Loucy (cell line): ENCODE data around the gene ORMDL3.

ENCODE experiments used
- H2AFZ ChIP-seq: fragments of 200-600 bp; sonication (generic); 2 replicates; pipeline ENCODE4 v1.6.0; 2016; ENCODE audit warnings: antibody characterized with exemption, mild to moderate bottlenecking, low read length, moderate library complexity
- H3F3A ChIP-seq: fragments of 200-600 bp; 2 replicates; pipeline ENCODE4 v1.6.0; 2016; ENCODE audit warnings: antibody characterized with exemption, low read depth, mild to moderate bottlenecking
- H3K27me3 ChIP-seq: fragments of 200-600 bp; sonication (generic); 2 replicates; pipeline ENCODE4 v1.6.1; 2014; ENCODE audit warnings: low read length, mild to moderate bottlenecking; ENCODE audit not compliant: insufficient read depth, poor library complexity, severe bottlenecking
- H3K36me3 ChIP-seq: fragments of 200-600 bp; sonication (generic); 2 replicates; pipeline ENCODE4 v1.6.1; 2016; ENCODE audit warnings: low read length; ENCODE audit not compliant: insufficient read depth
- H3K4me1 ChIP-seq: fragments of 200-600 bp; sonication (generic); 2 replicates; pipeline ENCODE4 v1.5.1; 2014; ENCODE audit warnings: low read length, mild to moderate bottlenecking; ENCODE audit not compliant: insufficient read depth, poor library complexity, severe bottlenecking
- H3K4me2 ChIP-seq: fragments of 200-600 bp; sonication (generic); 2 replicates; pipeline ENCODE4 v1.6.0; 2014; ENCODE audit warnings: antibody characterized with exemption, low read length, low read depth, mild to moderate bottlenecking; ENCODE audit not compliant: poor library complexity, severe bottlenecking
- H3K4me3 ChIP-seq: fragments of 200-600 bp; sonication (generic); 2 replicates; pipeline ENCODE4 v1.5.1; 2014; ENCODE audit warnings: low read length, mild to moderate bottlenecking, mixed read lengths; ENCODE audit not compliant: poor library complexity, severe bottlenecking
- H3K79me2 ChIP-seq: fragments of 200-600 bp; sonication (generic); 2 replicates; pipeline ENCODE4 v1.6.1; 2014; ENCODE audit warnings: low read length; ENCODE audit not compliant: insufficient read depth
- H3K9ac ChIP-seq: fragments of 200-600 bp; sonication (generic); 2 replicates; pipeline ENCODE4 v1.6.0; 2014; ENCODE audit warnings: mild to moderate bottlenecking, low read depth, low read length, moderate library complexity; ENCODE audit not compliant: poor library complexity, severe bottlenecking
- H3K9me2 ChIP-seq: fragments of 200-600 bp; sonication (generic); replicated peaks from 2 replicates; pipeline ENCODE4 v1.6.1; 2016; ENCODE audit warnings: low read depth, low read length, mixed read lengths
- H3K9me3 ChIP-seq: fragments of 200-600 bp; sonication (generic); 2 replicates; pipeline ENCODE4 v1.6.1; 2014; ENCODE audit warnings: mild to moderate bottlenecking, antibody characterized with exemption, low read length, low read depth; ENCODE audit not compliant: insufficient read depth
- H4K20me1 ChIP-seq: fragments of 200-600 bp; sonication (generic); 2 replicates; pipeline ENCODE4 v1.6.0; 2014; ENCODE audit warnings: antibody characterized with exemption, low read length, mild to moderate bottlenecking; ENCODE audit not compliant: insufficient read depth, poor library complexity, severe bottlenecking
- CTCF ChIP-seq: fragments of 200-600 bp; sonication (generic); conservative IDR thresholded peaks from 2 replicates; pipeline ENCODE4 v1.5.1; 2014; ENCODE audit warnings: mild to moderate bottlenecking, antibody characterized with exemption, low read length
- EZH2phosphoT487 ChIP-seq: fragments of 200-600 bp; IDR thresholded peaks from 2 replicates; pipeline ENCODE4 v1.6.1; 2018; ENCODE audit warnings: antibody characterized with exemption, mild to moderate bottlenecking, moderate library complexity, borderline replicate concordance

The ORMDL3 gene

GRCh38 chr17:39970157-39970692 lies 42.8 kb upstream of the ORMDL3 start:
- Histone ChIP-seq H4K20me1 (no peaks in the 10 kb centered on the region), H3K27me3 (no peaks in the 10 kb centered on the region), H3K4me2 (no peak overlapping the region), H3K9ac (no peak overlapping the region), H3K4me3 (no peak overlapping the region), H2AFZ (no peak overlapping the region), H3K9me2 (no peaks in the 10 kb centered on the region), H3K36me3 (no peaks in the 10 kb centered on the region), H3K79me2 (no peaks in the 10 kb centered on the region), H3F3A (no peaks in the 10 kb centered on the region), H3K4me1 (no peaks in the 10 kb centered on the region), H3K9me3 (no peaks in the 10 kb centered on the region)
- TF ChIP-seq EZH2phosphoT487 (no peak), CTCF (no peak)

GRCh38 chr17:39969375-39969774 lies 42.0 kb upstream of the ORMDL3 start:
- Histone ChIP-seq H4K20me1 (no peaks in the 10 kb centered on the region), H3K4me3 (no peak overlapping the region), H3K9ac (no peak overlapping the region), H3K4me1 (no peaks in the 10 kb centered on the region), H3K27me3 (no peaks in the 10 kb centered on the region), H3K9me2 (no peaks in the 10 kb centered on the region), H3K79me2 (no peaks in the 10 kb centered on the region), H3K4me2 (no peak overlapping the region), H3K9me3 (no peaks in the 10 kb centered on the region), H3K36me3 (no peaks in the 10 kb centered on the region), H2AFZ (no peak overlapping the region), H3F3A (no peaks in the 10 kb centered on the region)
- TF ChIP-seq CTCF: no peak
- TF ChIP-seq EZH2phosphoT487: no peak

GRCh38 chr17:39968761-39969160 lies 41.4 kb upstream of the ORMDL3 start:
- Histone ChIP-seq H3K27me3 (no peaks in the 10 kb centered on the region), H2AFZ (no peak overlapping the region), H3K9me2 (no peaks in the 10 kb centered on the region), H4K20me1 (no peaks in the 10 kb centered on the region), H3K79me2 (no peaks in the 10 kb centered on the region), H3K4me2 (no peak overlapping the region), H3K36me3 (no peaks in the 10 kb centered on the region), H3K4me3 (no peak overlapping the region), H3F3A (no peaks in the 10 kb centered on the region), H3K9me3 (no peaks in the 10 kb centered on the region), H3K9ac (no peak overlapping the region), H3K4me1 (no peaks in the 10 kb centered on the region)
- TF ChIP-seq EZH2phosphoT487 (no peak), CTCF (no peak)
